ENCODE measurements around the gene FCSK. TPM values are rescaled to one million over a fixed set of nuclear protein-coding genes. Genes with fewer than 3 reads are reported as not detected.

The FCSK gene
- total and polyA plus RNA-seq, 10 of the 15 experiments (the other 5 are each of a cell fraction or from before 2014, with no cell fraction given) = 0.60 to 17.6 (median 7.4) TPM

GRCh38 chr16:70494202-70494770, 39.9 kb downstream of the FCSK start:
- intact Hi-C loops (cut with micrococcal nuclease; ENCODE audit: unreplicated experiment) = no loop called here
- H3K4me1 ChIP-seq (ENCODE audit: control insufficient read depth, insufficient read depth, low read length) = no peaks in the 10 kb centered on the region
- ATAC-seq = peak; percentile 89

DNA sequence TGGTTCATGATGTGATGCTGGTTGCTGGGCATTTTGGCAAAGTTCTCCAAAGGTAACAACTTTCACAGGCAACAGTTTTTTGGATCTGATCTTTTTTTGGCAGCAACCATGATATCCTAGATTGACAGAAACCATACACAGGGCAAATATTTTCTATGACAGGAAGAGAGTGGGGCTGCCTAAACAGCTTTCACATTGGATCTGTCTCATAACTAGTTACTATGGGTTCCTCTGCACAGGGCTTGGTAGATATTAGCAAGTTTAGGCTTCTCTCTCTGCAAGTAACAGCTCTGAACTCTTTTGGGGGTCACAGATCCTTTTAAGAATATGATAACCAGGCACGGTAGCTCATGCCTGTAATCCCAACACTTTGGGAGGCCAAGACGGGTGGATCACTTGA, 40.4 kb downstream of the FCSK start:
- Histone ChIP-seq H3K9ac (ENCODE audit: control insufficient read depth, insufficient read depth, low read length) (no peak overlapping the region), H3K4me3 (no peak overlapping the region), H3K79me2 (ENCODE audit: control insufficient read depth, insufficient read depth, low read length) (no peaks in the 10 kb centered on the region), H3K4me1 (ENCODE audit: control insufficient read depth, insufficient read depth, low read length) (no peaks in the 10 kb centered on the region), H3K36me3 (ENCODE audit: control insufficient read depth in 2 of 2, insufficient read depth in 2 of 2, low read length in 1 of 2) (peaks cover 3 to 9% of the 10 kb centered on the region in 2 experiments), H4K20me1 (ENCODE audit: control insufficient read depth, insufficient read depth) (no peaks in the 10 kb centered on the region), H3K27me3 (replicated peaks in 1 of 2; ENCODE audit: control insufficient read depth in 2 of 2, insufficient read depth in 2 of 2, low read length in 1 of 2) (no peaks in the 10 kb centered on the region), H3K4me2 (ENCODE audit: control insufficient read depth, insufficient read depth) (no peak overlapping the region), H3K9me3 (replicated peaks; ENCODE audit: control insufficient read depth, insufficient read depth, low read length) (no peaks in the 10 kb centered on the region), H2AFZ (ENCODE audit: control insufficient read depth, low read depth, low read length) (no peak overlapping the region), H3K27ac (ENCODE audit: control insufficient read depth, insufficient read depth) (no peak overlapping the region)
- RAD21 ChIA-PET (ENCODE audit: unreplicated experiment) = interaction anchor here (1.3 to 1.4 kb wide), 2 partner anchors 17 to 56 kb away, joined by 3 to 5 read pairs; partner anchors contain the start of gene ST3GAL2
- WGBS (ENCODE audit: insufficient coverage, insufficient replicate concordance, low lambda C conversion rate, missing lambda C conversion rate) = 97% methylated on average over 2 of the region's 2 CpGs
- in situ Hi-C loops (cut with MboI) = no loop called here
- CTCF ChIA-PET = interaction anchor here (0.7 kb wide), 1 partner anchor 11 kb away, joined by 3 read pairs; no protein-coding TSS in a partner anchor
- no peak for DNase-seq (ENCODE audit: low read depth, low spot score)
- POLR2A ChIA-PET = interaction anchor here (0.7 kb wide), 2 partner anchors 67 to 87 kb away, joined by 3 to 4 read pairs; no protein-coding TSS in a partner anchor
- SMC1A ChIA-PET (ENCODE audit: uncharacterized antibody, unreplicated experiment) = interaction anchor here (0.7 to 1.7 kb wide), 4 partner anchors 12 to 64 kb away, joined by 3 to 6 read pairs (median 4); no protein-coding TSS in a partner anchor
- intact Hi-C loops (cut with micrococcal nuclease; ENCODE audit: unreplicated experiment) = no loop called here
- TF ChIP-seq RAD51 (IDR thresholded peaks at IDR 0.05) = no peak
- TF ChIP-seq RELB (IDR thresholded peaks at IDR 0.05; ENCODE audit: low read depth) = no peak
- no peak for FAIRE-seq
- peak; percentile 57 for ATAC-seq
- no TSS peak for BruUV-seq (replicated peaks)

More at GRCh38 chr16:70494202-70494770, 39.9 kb downstream of the FCSK start:
- H3K9ac ChIP-seq (ENCODE audit: control insufficient read depth, insufficient read depth, low read length) = no peak overlapping the region
- ChIA-PET POLR2A (no interaction called here), RAD21 (ENCODE audit: unreplicated experiment) (interaction anchor here (1.4 kb wide), 1 partner anchor 55 kb away, joined by 5 read pairs; the partner anchor contains the start of gene ST3GAL2), CTCF (interaction anchor here (0.7 to 1.7 kb wide), 2 partner anchors 10 to 159 kb away, joined by 3 to 4 read pairs; no protein-coding TSS in a partner anchor), SMC1A (ENCODE audit: uncharacterized antibody, unreplicated experiment) (interaction anchor here (1.5 kb wide), 2 partner anchors 15 to 63 kb away, joined by 4 read pairs; no protein-coding TSS in a partner anchor)
- in situ Hi-C loops (cut with MboI) = no loop called here
- H3K4me3 ChIP-seq = no peak overlapping the region
- no TSS peak for BruUV-seq (replicated peaks)
- H2AFZ ChIP-seq (ENCODE audit: control insufficient read depth, low read depth, low read length) = no peak overlapping the region
- WGBS (ENCODE audit: insufficient coverage, insufficient replicate concordance, low lambda C conversion rate, missing lambda C conversion rate) = 69% methylated on average over 5 of the region's 5 CpGs
- DNase-seq (ENCODE audit: low read depth, low spot score) (no peak), FAIRE-seq (no peak)
- peaks cover 3 to 9% of the 10 kb centered on the region in 2 experiments for H3K36me3 ChIP-seq (ENCODE audit: control insufficient read depth in 2 of 2, insufficient read depth in 2 of 2, low read length in 1 of 2)
- H3K4me2 ChIP-seq (ENCODE audit: control insufficient read depth, insufficient read depth) = no peak overlapping the region
- H4K20me1 ChIP-seq (ENCODE audit: control insufficient read depth, insufficient read depth) = no peaks in the 10 kb centered on the region
- no peaks in the 10 kb centered on the region for H3K27me3 ChIP-seq (replicated peaks in 1 of 2; ENCODE audit: control insufficient read depth in 2 of 2, insufficient read depth in 2 of 2, low read length in 1 of 2)
- H3K27ac ChIP-seq (ENCODE audit: control insufficient read depth, insufficient read depth) = no peak overlapping the region
- H3K9me3 ChIP-seq (replicated peaks; ENCODE audit: control insufficient read depth, insufficient read depth, low read length) = no peaks in the 10 kb centered on the region
- peak; percentile 50; the same call in 1 of the 2 replicates for TF ChIP-seq SPI1 (IDR thresholded peaks at IDR 0.05; ENCODE audit: borderline replicate concordance, insufficient read depth, low read depth, low read length)
- no peak for TF ChIP-seq ZNF274 (IDR thresholded peaks at IDR 0.05; ENCODE audit: insufficient read depth, insufficient read length)
- TF ChIP-seq ASH2L (IDR thresholded peaks at IDR 0.05; ENCODE audit: borderline replicate concordance, low read depth) = no peak
- TF ChIP-seq IRF4 (IDR thresholded peaks at IDR 0.05; ENCODE audit: low read depth, low read length) = no peak
- H3K79me2 ChIP-seq (ENCODE audit: control insufficient read depth, insufficient read depth, low read length) = no peaks in the 10 kb centered on the region
